CD14-positive monocyte (primary cell): ENCODE measurements around the gene UTS2B. TPM values are rescaled to one million over a fixed set of nuclear protein-coding genes. Genes with fewer than 3 reads are reported as not detected.

Experiments used
- DNase-seq, 3 donors: peaks; one replicate each; pipeline ENCODE4 v3.0.0-alpha.2; 2011 to 2022
- H2AFZ ChIP-seq: 2 replicates; pipeline ENCODE4 v1.6.0; 2012; ENCODE audit warnings: mild to moderate bottlenecking, low read depth, low read length, inconsistent platforms; ENCODE audit not compliant: insufficient read depth, poor library complexity, severe bottlenecking
- H3K27ac ChIP-seq, 2 donors: 1 replicate in 1 of 2; 2 replicates in 1 of 2; pipeline ENCODE4 v1.5.1; 2012 to 2013; ENCODE audit warnings: low read length in 2 of 2, control low read depth in 1 of 2, inconsistent platforms in 1 of 2, low read depth in 1 of 2, mild to moderate bottlenecking in 1 of 2
- H3K27me3 ChIP-seq, 2 donors: one replicate each; pipeline versions ENCODE4 v1.6.0 to v1.6.1; 2011 to 2013; ENCODE audit warnings: low read length in 2 of 2; ENCODE audit not compliant: control insufficient read depth in 2 of 2, insufficient read depth in 2 of 2
- H3K36me3 ChIP-seq, 2 donors: replicated peaks in 1 of 2; 1 replicate in 1 of 2; 2 replicates in 1 of 2; pipeline versions ENCODE4 v1.5.1 to v1.6.1; 2012 to 2013; ENCODE audit warnings: low read length in 2 of 2, control low read depth in 1 of 2, inconsistent platforms in 1 of 2, mild to moderate bottlenecking in 1 of 2; ENCODE audit not compliant: insufficient read depth in 2 of 2, control insufficient read depth in 1 of 2
- H3K4me1 ChIP-seq, 2 donors: 1 replicate in 1 of 2; 2 replicates in 1 of 2; pipeline versions ENCODE4 v1.5.1 to v1.6.1; 2012 to 2013; ENCODE audit warnings: low read length in 2 of 2, control low read depth in 1 of 2, inconsistent platforms in 1 of 2, mild to moderate bottlenecking in 1 of 2, moderate library complexity in 1 of 2; ENCODE audit not compliant: insufficient read depth in 2 of 2, control insufficient read depth in 1 of 2
- H3K4me2 ChIP-seq: replicated peaks from 2 replicates; pipeline ENCODE3; 2012; ENCODE audit warnings: low read length, moderate library complexity, mild to moderate bottlenecking; ENCODE audit not compliant: poor library complexity, severe bottlenecking; ENCODE audit errors: extremely low read depth
- H3K4me3 ChIP-seq, 3 experiments: fragments of 200-600 bp in 1 of 3; sonication (generic) in 1 of 3; replicated peaks in 1 of 3; 1 replicate in 2 of 3; 2 replicates in 1 of 3; pipeline ENCODE4 v1.5.1; 2011 to 2013; ENCODE audit warnings: low read length in 3 of 3, mild to moderate bottlenecking in 3 of 3, control low read depth in 2 of 3, low read depth in 2 of 3, inconsistent platforms in 1 of 3, moderate library complexity in 1 of 3
- H3K79me2 ChIP-seq: 2 replicates; pipeline ENCODE4 v1.6.0; 2012; ENCODE audit warnings: mild to moderate bottlenecking, control low read depth, inconsistent platforms, low read length, moderate library complexity; ENCODE audit not compliant: insufficient read depth
- H3K9ac ChIP-seq: 2 replicates; pipeline ENCODE4 v1.6.0; 2017; ENCODE audit warnings: low read length, mild to moderate bottlenecking; ENCODE audit not compliant: insufficient read depth, poor library complexity, severe bottlenecking
- H3K9me3 ChIP-seq, 2 donors: replicated peaks in 1 of 2; 1 replicate in 1 of 2; 2 replicates in 1 of 2; pipeline versions ENCODE4 v1.5.1 to v1.6.1; 2012 to 2013; ENCODE audit warnings: low read length in 2 of 2, control low read depth in 1 of 2; ENCODE audit not compliant: control insufficient read depth in 1 of 2, insufficient read depth in 1 of 2
- H4K20me1 ChIP-seq: 2 replicates; pipeline ENCODE4 v1.6.0; 2012; ENCODE audit warnings: mild to moderate bottlenecking, low read length, control low read depth, moderate library complexity; ENCODE audit not compliant: insufficient read depth
- H3K27ac Mint-ChIP-seq, 7 donors: one replicate each; pipeline ENCODE4 v1.8.0; 2020; ENCODE audit warnings: mild to moderate bottlenecking in 7 of 7, mixed read lengths in 7 of 7, moderate library complexity in 6 of 7, inconsistent platforms in 2 of 7
- H3K27me3 Mint-ChIP-seq, 3 donors: one replicate each; pipeline ENCODE4 v1.8.0; 2021 to 2022; ENCODE audit warnings: low read depth in 3 of 3, mild to moderate bottlenecking in 3 of 3, mixed read lengths in 3 of 3, moderate library complexity in 3 of 3, inconsistent platforms in 1 of 3
- H3K36me3 Mint-ChIP-seq, 2 donors: one replicate each; pipeline ENCODE4 v1.8.0; 2020; ENCODE audit warnings: mixed read lengths in 2 of 2, inconsistent platforms in 1 of 2, mild to moderate bottlenecking in 1 of 2
- H3K4me1 Mint-ChIP-seq: one replicate; pipeline ENCODE4 v1.8.0; 2020; ENCODE audit warnings: mild to moderate bottlenecking, mixed read lengths
- H3K4me3 Mint-ChIP-seq, 2 donors: one replicate each; pipeline ENCODE4 v1.8.0; 2020; ENCODE audit warnings: mild to moderate bottlenecking in 2 of 2, mixed read lengths in 2 of 2, moderate library complexity in 1 of 2
- H3K9me3 Mint-ChIP-seq, 7 donors: one replicate each; pipeline ENCODE4 v1.8.0; 2020 to 2022; ENCODE audit warnings: mixed read lengths in 7 of 7, mild to moderate bottlenecking in 6 of 7, moderate library complexity in 6 of 7, inconsistent platforms in 2 of 7
- WGBS: methylation state at CpG from one replicate; pipeline ENCODE4 v1.1.5; 2013; ENCODE audit warnings: missing lambda C conversion rate; ENCODE audit not compliant: insufficient coverage; 5-methylcytosine and 5-hydroxymethylcytosine counted together
- intact Hi-C, 2 donors: fragments of 100-400 bp; cut with micrococcal nuclease; formaldehyde crosslinking; loops; one replicate each; pipeline versions ENCODE4 v1.15.0 to v1.15.1; 2023
- polyA plus RNA-seq, 3 donors: library from polyadenylated mRNA; depleted of rRNA in 1 of 3; unstranded in 2 of 3; stranded (reverse) in 1 of 3; fragments of 300-500 nt in 2 of 3; fragments of >200 nt in 1 of 3; fragmentation: Illumina TruSeq in 2 of 3; gene quantifications; 1 replicate in 2 of 3; 2 replicates in 1 of 3; pipeline ENCODE4 v1.2.3, GENCODE V29; 2012 to 2021
- TF ChIP-seq, protein P1 (sequence below): fragments of 200-600 bp; IDR thresholded peaks from one replicate; pipeline ENCODE4 v1.8.0; 2022; ENCODE audit warnings: antibody characterized with exemption, mild to moderate bottlenecking

Gene UTS2B
- polyA plus RNA-seq, 3 donors = not detected

DNA sequence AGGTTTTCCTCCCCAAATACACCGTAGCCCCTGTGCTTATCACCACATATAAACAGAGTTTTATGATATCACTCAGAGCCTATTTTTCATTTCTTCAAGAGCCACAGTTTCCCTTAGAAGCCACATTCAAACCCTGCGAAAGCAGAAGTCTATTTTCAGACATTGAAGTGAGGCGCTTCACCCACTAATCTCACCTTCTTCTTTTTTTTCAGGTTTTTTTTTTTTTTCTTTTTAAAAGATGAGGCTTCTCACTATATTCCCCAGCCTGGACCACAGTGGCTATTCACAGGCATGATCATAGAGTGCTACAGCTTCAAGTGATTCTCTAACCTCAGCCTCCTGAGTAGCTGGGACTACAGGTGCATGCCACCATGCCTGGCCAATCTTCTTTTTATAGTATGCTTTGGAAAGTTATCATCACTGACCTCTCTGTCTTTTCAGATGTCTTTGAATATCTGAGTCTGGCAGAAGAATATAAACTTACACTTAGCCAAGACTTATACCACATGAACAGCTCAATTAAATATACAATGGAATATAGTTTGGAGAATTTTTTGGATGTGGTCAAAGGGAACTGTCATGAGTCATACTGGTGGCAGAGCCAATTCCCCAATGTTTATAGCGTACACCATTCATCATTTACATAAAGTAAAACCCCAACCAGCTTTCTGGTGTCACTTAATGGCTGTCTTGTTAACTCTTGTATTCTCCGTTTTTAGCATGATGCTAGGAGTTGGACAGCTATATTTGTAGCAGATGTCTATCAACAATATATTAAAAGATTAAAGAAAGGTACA, 60.8 kb downstream of the UTS2B start:
- intact Hi-C loops = no loop called here
- TF ChIP-seq, protein P1, sequence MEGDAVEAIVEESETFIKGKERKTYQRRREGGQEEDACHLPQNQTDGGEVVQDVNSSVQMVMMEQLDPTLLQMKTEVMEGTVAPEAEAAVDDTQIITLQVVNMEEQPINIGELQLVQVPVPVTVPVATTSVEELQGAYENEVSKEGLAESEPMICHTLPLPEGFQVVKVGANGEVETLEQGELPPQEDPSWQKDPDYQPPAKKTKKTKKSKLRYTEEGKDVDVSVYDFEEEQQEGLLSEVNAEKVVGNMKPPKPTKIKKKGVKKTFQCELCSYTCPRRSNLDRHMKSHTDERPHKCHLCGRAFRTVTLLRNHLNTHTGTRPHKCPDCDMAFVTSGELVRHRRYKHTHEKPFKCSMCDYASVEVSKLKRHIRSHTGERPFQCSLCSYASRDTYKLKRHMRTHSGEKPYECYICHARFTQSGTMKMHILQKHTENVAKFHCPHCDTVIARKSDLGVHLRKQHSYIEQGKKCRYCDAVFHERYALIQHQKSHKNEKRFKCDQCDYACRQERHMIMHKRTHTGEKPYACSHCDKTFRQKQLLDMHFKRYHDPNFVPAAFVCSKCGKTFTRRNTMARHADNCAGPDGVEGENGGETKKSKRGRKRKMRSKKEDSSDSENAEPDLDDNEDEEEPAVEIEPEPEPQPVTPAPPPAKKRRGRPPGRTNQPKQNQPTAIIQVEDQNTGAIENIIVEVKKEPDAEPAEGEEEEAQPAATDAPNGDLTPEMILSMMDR = no peak
- no peaks in the 10 kb centered on the region for H3K27me3 ChIP-seq
- H2AFZ ChIP-seq = no peak overlapping the region
- DNase-seq = no peak
- peaks cover 0 to 18% (median 2%) of the 10 kb centered on the region in 7 donors for H3K9me3 Mint-ChIP-seq
- H3K4me3 Mint-ChIP-seq = no peak overlapping the region
- H3K4me1 Mint-ChIP-seq = peaks cover 2% of the 10 kb centered on the region
- H3K36me3 ChIP-seq = no peaks in the 10 kb centered on the region
- H3K4me1 ChIP-seq = no peaks in the 10 kb centered on the region
- H3K27me3 Mint-ChIP-seq = peaks cover 0 to 4% (median 2%) of the 10 kb centered on the region in 3 donors
- no peaks in the 10 kb centered on the region for H4K20me1 ChIP-seq
- no peak overlapping the region for H3K4me3 ChIP-seq
- no peaks in the 10 kb centered on the region for H3K36me3 Mint-ChIP-seq
- no peak overlapping the region for H3K4me2 ChIP-seq
- no peak overlapping the region for H3K9ac ChIP-seq
- no peaks in the 10 kb centered on the region for H3K79me2 ChIP-seq
- no peak overlapping the region for H3K27ac ChIP-seq
- no peak overlapping the region for H3K27ac Mint-ChIP-seq
- no CpG with 5 or more reads among the region's 5 CpGs for WGBS
- H3K9me3 ChIP-seq = no peaks in the 10 kb centered on the region

GRCh38 chr3:191268737-191269136, 61.6 kb downstream of the UTS2B start:
- no peaks in the 10 kb centered on the region for H3K4me1 ChIP-seq
- Mint-ChIP-seq H3K27me3 (peaks cover 0 to 2% (median 2%) of the 10 kb centered on the region in 3 donors), H3K36me3 (no peaks in the 10 kb centered on the region), H3K27ac (no peak overlapping the region), H3K9me3 (peaks cover 0 to 18% (median 2%) of the 10 kb centered on the region in 7 donors), H3K4me1 (peaks cover 4% of the 10 kb centered on the region), H3K4me3 (no peak overlapping the region)
- no peak overlapping the region for H2AFZ ChIP-seq
- no peak for DNase-seq
- H3K4me3 ChIP-seq = no peak overlapping the region
- no peaks in the 10 kb centered on the region for H4K20me1 ChIP-seq
- H3K9me3 ChIP-seq = no peaks in the 10 kb centered on the region
- no peak overlapping the region for H3K9ac ChIP-seq
- H3K27ac ChIP-seq = no peak overlapping the region
- H3K27me3 ChIP-seq = no peaks in the 10 kb centered on the region
- H3K36me3 ChIP-seq = no peaks in the 10 kb centered on the region
- intact Hi-C loops = no loop called here
- TF ChIP-seq, protein P1 = no peak
- H3K4me2 ChIP-seq = no peak overlapping the region
- no peaks in the 10 kb centered on the region for H3K79me2 ChIP-seq
